Activated T-cell treated with anti-CD3 and anti-CD28 coated beads for 48 hours (primary cell): ENCODE measurements around the gene ASB6.
"Not testable (repeated sequence)": the region's sequence is repeated elsewhere in the genome, so short reads cannot be mapped to it uniquely, and the experiment has no call there.

ENCODE experiments used
- DNase-seq: peaks from one replicate; pipeline ENCODE4 v3.0.0-alpha.2; 2020; ENCODE audit warnings: low read depth

Gene ASB6

GRCh38 chr9:129643706-129644105, 1.8 kb upstream of the ASB6 start:
- DNase-seq, result no peak

DNA sequence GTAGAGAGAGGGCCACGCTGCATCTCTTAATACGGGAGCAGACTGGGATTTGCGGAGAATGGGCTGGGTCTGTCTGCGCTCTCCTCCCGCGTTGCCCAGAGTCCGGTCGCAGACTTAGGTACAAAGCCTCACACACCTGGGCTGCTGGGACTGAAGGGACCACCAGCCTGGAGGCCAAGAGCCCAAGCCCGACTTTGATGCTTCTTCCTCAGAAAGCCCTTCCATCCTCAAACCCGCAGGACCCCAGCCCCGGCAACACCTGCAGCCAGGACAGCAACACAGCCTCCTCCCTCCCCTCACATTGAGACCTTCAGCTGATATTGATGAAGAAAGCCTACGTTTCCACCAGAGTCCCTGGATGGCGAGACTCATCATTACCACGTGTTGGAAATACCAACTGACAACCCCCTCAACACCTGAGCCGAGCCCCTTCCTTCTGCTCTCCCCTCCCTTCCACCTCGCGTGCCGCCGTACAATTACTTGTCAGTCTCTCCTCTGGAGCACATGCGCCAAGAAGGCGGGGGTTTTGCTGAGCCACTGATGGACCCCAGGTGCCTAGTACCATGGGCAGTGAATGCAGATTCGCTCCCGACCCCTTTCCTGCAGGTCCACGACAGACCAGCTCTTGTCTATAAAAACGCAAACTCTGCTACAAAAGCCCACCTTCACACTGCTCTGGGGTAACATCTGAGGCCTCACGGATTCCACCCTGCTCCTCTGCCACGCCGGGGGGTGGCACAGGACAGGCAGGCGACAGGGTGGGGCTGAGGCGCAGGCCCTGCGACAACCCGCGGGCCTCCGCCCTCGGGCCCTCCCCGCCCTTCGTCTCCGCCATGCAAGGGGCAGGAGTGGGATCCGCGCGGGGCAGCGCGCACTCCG, 841 bp downstream of the ASB6 start:
- DNase-seq, result no peak

DNA sequence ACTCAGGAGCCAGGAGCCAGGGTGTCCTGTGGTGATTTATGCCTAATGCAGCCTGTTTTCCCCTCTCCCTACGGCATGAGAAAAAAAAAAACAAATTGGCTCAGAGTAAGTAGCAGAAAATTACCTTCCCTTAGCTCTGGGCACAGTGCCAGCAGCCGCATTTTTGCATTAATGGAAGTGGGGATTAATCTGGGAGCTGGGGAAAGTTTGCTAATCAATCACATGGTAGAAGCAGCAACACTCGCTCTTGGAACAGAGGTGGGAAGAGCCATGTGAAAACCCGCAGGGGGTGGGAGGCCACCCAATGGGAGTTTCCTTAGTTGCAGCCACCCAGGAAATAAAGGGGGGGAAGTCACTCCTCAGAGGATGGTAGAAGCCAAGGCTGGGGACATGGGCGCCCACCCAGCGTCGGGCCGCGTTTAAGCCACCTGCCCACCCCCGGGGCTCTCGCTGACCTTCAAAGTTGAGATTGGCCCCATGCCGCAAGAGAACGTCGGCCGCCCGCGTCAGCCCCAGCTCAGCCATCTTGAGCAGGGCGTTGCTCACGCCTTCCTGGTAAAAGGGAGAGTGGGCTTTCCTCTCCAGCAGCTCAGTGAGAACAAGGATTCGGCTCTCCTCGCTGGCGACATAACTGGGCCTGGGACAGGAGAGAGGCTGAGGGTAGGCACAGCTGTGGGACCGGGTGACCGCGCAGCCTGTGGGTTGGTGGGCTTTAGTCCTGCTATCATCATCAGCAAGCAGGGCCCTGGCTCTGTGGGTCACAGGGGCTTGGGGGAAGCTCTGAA, 1.7 kb downstream of the ASB6 start:
- DNase-seq, result no peak

- DNase-seq, result no peak
Measured at GRCh38 chr9:129639756-129640085, 2.2 kb downstream of the ASB6 start.

GRCh38 chr9:129639034-129639630, 2.8 kb downstream of the ASB6 start:
- no peak for DNase-seq

DNA sequence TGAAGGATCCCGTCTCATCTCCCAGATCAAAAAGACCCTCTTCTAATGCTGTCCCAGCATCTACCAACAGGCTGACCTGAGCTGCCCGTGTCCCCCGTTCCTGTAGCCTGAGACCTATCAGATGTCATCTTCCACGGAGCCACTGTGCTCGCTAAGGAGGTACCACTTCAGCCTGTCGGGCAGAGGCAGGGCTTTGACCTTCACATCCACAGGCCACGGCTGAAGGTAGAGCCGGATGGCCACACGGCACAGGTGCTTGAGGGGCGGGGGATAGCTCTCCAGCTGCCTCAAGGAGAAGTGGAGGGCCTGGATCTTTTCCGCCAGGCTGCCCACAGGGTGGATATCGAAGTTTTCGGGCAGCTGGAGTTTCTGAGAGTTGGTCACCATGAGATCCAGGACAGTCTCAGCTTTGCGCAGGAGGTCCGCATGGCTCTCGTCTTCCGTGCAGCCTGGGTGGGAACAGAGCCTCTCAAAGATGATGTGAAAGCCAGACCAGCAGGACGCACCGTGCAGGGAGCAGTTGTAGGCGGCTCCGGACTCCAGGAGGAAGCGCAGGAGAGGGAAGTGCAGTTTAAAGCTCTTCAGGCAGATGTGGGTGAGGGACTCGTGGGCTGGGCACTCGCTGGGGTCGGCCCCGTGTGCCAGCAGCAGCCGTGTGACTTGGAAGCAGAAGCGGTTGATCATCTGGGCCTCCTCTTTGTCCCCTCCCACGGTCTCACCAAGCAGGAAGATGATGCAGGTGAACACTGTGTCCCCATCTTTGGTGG, 4.1 kb downstream of the ASB6 start:
- no peak for DNase-seq

GRCh38 chr9:129637102-129637501, 4.8 kb downstream of the ASB6 start:
- no peak for DNase-seq

DNA sequence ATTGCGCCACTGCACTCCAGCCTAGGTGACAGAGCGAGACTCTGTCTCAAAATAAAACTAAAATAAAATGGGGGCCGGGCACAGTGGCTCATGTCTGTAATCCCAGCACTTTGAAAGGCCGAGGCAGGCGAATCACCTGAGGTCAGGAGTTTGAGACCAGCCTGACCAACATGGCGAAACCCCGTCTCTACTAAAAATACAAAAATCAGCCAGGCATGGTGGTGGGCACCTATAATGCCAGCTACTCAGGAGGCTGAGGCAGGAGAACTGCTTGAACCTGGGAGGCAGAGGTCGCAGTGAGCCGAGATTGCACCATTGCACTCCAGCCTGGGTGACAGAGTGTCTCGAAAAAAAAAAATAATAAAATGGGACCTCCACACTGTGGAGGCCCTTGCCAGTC, 5.6 kb downstream of the ASB6 start:
- not testable (repeated sequence) for DNase-seq

DNA sequence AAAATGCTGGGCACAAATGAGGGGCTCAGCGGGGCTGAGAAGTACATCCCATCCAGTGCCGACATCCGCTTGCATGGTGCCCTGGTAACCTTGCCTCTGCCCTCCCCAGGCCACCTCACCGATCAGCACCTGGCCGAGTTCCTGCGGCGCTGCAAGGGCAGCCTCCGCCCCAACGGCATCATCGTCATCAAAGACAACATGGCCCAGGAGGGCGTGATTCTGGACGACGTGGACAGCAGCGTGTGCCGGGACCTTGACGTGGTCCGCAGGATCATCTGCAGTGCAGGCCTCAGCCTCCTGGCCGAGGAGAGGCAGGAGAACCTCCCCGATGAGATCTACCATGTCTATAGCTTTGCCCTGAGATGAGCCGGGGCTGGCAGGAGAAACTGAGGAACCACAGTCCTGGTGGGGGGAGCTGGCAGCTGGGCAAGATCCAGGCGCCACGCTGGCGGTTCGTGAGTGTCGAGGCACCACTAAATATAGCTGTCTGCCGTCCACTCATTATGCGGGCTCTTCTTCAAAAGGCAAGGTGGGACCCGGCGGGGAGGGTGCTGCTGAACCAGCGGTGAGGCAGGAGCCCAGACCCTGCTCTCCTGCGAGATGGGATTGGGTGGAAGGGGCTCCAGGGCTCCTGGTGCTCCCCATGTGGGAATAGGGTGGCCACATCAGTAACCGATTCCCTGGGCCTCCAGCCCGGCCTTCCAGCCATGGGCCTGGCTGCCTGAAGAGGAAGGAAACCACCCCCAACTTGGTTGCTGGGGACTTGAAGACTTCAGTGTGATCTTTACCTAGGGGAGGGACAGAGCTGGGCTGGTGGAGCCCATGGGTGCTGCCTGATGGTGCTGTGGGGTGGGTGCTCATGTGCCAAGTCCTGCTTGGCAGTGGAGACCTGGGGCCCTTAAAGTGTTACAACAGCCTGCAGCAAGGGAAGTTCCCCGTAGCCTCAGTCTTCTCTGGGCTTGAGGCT, 6.6 kb downstream of the ASB6 start:
- DNase-seq, result no peak

DNA sequence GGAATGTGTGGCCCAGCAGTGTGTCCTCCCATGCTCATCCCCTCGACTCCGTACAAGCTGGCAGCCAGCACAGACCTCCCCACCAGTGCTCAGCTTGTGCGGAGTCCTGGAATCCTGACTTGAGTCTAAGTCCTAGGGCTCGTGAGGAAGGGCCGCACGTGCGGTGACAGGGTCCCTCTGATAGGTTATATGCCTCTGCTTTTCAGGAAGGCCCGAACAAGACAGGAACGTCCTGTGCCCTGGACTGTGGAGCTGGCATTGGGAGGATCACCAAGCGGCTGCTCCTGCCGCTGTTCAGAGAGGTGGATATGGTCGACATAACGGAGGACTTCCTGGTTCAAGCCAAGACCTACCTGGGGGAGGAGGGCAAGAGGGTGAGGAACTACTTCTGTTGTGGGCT, 8.1 kb downstream of the ASB6 start:
- no peak for DNase-seq

DNA sequence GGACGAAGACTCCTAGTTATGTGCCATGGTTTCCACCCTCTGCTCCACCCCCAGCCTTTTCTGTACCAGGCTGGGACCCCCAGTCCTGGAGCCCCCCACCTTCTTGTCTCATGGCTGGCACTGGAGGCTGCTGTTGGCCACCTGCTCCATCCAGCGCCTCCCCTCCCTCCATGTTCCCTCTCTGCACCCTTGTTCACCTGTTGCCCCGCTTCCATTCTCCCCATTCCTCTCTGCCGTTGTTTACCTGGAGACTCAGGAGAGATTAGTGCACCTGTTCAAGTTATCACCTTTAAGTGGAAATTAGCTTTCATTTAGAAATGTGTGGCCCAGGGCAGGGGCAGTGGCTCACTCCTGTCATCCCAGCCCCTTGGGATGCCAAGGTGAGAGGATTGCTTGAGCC, 8.7 kb downstream of the ASB6 start:
- no peak for DNase-seq

GRCh38 chr9:129632460-129632859, 9.5 kb downstream of the ASB6 start:
- no peak for DNase-seq

DNA sequence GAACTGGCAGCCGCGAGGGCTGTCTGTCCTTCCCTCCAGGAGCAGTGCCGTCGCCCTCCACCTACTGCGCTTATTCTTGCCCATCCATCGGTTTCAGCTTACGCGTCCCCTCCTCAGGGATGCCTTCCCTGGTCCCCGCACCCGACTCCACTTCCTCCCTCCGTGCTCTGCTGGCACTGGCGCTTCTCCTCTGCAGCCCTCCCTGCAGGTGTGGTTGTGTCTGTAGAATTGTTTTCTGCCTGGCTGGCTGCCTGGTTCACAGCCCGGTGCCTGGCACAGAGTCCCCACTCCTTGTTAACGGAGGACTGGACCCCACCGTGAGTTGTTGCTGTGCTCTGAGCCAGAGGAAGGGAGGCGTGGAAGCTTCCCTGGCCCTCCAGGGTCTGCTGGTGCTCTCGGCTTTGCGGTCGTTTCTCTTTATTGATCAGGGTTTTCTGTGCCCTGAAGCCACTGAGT, 10.2 kb downstream of the ASB6 start:
- no peak for DNase-seq

GRCh38 chr9:129630967-129631673, 10.8 kb downstream of the ASB6 start:
- no peak for DNase-seq

GRCh38 chr9:129629251-129629820, 12.6 kb downstream of the ASB6 start:
- DNase-seq, result no peak

- no peak for DNase-seq
Measured at GRCh38 chr9:129628709-129629108, 13.2 kb downstream of the ASB6 start.

DNA sequence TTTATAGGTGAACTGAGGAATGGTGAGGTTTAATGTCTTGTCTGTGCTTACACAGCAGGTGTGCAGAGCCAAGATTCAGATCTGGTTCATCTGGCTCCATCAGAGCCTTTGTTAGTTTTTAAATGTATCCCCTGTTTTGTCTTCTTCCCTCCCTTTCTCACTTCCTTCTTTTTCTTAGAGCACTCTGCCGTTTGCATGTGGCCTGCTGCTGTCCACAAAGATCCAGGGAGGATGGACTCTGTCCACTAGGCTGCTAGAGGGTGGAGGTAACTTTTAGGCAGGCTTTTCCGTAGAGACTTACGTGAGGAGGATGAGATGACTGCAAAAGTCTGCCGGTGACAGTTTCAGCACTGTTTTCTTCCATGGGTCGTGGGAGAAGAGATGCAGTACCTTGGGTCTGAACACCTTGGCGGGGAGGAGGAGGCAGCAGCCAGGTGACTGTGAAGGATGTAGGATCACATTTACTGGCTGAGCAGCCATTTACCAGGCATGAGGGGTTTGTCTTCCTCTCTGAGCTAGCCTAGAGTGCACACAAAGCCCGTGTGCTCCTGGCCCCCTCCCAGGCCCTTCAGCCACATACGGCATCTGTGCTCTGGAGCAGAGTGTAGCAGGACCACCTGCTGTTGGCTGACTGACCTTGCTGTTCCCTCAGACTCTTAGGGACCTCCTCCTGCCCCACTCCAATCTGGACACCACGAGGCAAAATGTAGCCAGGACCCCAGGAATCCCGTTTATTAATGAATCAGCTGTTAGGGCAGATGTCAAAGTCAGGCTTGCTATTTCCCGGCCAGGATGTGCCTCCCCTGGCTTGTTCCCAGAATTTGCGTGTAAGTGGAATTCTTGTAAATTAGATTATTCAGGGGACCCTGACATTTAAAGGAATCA, 14.2 kb downstream of the ASB6 start:
- DNase-seq, result no peak

DNA sequence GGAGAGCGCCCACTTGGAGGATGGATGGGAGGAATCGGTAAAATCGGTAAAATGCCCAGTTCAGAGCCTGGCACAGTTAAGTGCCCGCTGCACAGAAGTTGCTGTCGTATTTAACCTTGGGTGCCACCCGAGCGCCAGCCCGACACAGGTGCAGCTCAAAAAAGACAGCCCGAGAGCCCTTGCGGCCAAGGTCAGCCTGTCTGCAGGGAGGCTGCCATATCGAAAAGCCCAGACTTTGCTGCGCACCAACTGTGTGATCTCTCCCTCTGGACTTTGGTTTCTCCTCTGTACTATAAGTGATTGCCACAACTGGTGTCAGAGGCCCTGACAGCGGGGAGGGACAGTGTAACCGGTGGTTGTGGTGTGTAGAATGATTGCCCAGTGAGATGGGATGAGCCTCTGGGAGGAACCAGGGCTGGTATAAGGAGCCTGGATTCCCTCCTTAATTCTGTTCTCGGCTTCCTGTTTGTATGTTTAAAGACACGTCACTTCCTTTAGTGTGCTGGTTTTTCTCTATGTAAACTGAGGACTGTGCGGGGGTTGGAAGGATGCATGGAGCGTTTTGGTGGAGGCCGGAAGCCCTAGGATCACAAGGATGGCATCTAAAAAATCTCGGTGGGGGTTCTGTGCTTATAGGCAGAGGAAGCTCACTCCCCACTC, 15.2 kb downstream of the ASB6 start:
- DNase-seq, result no peak
